ENCODE results near the gene SPRR1A.

GRCh38 chr1:152953761-152954160 lies 30.1 kb upstream of the SPRR1A start:
- TF ChIP-seq CTCF (IDR thresholded peaks at IDR 0.05; ENCODE audit: insufficient read depth, low read length) (no peak), SPI1 (IDR thresholded peaks at IDR 0.05; ENCODE audit: borderline replicate concordance, low read depth) (no peak), GABPA (IDR thresholded peaks at IDR 0.05; ENCODE audit: low read depth) (no peak)
- TF ChIP-seq, protein P1, sequence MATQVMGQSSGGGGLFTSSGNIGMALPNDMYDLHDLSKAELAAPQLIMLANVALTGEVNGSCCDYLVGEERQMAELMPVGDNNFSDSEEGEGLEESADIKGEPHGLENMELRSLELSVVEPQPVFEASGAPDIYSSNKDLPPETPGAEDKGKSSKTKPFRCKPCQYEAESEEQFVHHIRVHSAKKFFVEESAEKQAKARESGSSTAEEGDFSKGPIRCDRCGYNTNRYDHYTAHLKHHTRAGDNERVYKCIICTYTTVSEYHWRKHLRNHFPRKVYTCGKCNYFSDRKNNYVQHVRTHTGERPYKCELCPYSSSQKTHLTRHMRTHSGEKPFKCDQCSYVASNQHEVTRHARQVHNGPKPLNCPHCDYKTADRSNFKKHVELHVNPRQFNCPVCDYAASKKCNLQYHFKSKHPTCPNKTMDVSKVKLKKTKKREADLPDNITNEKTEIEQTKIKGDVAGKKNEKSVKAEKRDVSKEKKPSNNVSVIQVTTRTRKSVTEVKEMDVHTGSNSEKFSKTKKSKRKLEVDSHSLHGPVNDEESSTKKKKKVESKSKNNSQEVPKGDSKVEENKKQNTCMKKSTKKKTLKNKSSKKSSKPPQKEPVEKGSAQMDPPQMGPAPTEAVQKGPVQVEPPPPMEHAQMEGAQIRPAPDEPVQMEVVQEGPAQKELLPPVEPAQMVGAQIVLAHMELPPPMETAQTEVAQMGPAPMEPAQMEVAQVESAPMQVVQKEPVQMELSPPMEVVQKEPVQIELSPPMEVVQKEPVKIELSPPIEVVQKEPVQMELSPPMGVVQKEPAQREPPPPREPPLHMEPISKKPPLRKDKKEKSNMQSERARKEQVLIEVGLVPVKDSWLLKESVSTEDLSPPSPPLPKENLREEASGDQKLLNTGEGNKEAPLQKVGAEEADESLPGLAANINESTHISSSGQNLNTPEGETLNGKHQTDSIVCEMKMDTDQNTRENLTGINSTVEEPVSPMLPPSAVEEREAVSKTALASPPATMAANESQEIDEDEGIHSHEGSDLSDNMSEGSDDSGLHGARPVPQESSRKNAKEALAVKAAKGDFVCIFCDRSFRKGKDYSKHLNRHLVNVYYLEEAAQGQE (IDR thresholded peaks at IDR 0.05; ENCODE audit: insufficient replicate concordance, low read depth) = no peak

Data from HL-60 (cell line).